ENCODE data around the gene MYO3B.

Gene MYO3B

DNA sequence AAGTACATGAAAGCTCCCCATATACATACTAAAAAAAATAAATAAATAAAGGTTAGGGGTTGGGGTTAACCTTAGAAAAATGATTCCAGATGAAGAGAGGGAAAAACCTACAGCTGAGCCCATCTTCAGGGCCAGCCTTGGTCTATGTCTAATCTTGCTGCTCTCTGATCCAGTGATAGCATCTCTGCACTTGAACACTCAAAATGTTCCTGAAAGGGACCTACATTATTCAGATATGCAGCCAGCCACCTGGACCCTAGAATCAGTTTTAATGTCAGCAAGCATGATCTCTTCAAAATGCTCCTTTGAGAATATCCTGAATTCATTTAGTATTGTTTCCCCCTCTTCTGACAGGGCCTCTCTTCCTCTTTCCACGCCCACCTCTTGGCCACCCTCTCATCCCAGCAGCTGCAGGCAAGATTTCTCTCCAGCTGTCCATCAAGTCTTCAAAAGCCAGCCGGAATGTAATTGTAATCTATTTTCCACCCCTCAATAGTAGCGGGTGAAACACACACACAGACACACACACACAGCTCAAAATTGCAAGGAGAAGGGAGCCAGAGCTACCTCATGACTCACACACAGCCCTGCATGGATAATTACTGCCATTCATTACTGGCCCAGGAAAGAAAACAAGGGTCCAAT, 135.5 kb downstream of the MYO3B start:
- no peak for TF ChIP-seq SIN3A (IDR thresholded peaks at IDR 0.05; ENCODE audit: borderline replicate concordance, insufficient read depth, low read length)
- TF ChIP-seq POLR2AphosphoS5 (IDR thresholded peaks at IDR 0.05; ENCODE audit: low read depth, low read length) = no peak

DNA sequence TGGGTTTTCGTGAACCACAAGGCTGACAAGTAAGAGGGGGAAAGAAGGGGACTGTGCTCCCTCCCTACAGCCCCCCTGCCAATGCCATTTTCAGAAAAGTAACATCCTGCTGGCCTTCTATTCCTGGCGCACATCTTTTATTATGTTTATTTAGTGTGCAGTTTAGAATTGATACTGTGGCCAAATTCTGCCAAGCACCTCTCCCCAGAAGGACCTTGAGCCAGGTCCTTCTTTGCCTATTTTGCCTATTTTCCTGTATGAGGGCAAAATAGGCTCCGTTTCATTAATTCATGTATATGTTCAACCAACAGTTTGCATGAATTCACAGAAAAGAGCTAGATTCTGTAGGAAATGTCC, 136.0 kb downstream of the MYO3B start:
- TF ChIP-seq, protein P1, sequence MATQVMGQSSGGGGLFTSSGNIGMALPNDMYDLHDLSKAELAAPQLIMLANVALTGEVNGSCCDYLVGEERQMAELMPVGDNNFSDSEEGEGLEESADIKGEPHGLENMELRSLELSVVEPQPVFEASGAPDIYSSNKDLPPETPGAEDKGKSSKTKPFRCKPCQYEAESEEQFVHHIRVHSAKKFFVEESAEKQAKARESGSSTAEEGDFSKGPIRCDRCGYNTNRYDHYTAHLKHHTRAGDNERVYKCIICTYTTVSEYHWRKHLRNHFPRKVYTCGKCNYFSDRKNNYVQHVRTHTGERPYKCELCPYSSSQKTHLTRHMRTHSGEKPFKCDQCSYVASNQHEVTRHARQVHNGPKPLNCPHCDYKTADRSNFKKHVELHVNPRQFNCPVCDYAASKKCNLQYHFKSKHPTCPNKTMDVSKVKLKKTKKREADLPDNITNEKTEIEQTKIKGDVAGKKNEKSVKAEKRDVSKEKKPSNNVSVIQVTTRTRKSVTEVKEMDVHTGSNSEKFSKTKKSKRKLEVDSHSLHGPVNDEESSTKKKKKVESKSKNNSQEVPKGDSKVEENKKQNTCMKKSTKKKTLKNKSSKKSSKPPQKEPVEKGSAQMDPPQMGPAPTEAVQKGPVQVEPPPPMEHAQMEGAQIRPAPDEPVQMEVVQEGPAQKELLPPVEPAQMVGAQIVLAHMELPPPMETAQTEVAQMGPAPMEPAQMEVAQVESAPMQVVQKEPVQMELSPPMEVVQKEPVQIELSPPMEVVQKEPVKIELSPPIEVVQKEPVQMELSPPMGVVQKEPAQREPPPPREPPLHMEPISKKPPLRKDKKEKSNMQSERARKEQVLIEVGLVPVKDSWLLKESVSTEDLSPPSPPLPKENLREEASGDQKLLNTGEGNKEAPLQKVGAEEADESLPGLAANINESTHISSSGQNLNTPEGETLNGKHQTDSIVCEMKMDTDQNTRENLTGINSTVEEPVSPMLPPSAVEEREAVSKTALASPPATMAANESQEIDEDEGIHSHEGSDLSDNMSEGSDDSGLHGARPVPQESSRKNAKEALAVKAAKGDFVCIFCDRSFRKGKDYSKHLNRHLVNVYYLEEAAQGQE (IDR thresholded peaks at IDR 0.05; ENCODE audit: insufficient read depth in 1 of 2, low read depth in 2 of 2, low read length in 2 of 2) = no peak
- TF ChIP-seq POLR2AphosphoS5 (IDR thresholded peaks at IDR 0.05; ENCODE audit: low read depth, low read length) = no peak
- no peak for TF ChIP-seq SIN3A (IDR thresholded peaks at IDR 0.05; ENCODE audit: borderline replicate concordance, insufficient read depth, low read length)
- no peak for TF ChIP-seq FOXP2 (optimal IDR thresholded peaks at IDR 0.05; ENCODE audit: borderline replicate concordance, extremely low read depth, extremely low read length, insufficient read depth)

DNA sequence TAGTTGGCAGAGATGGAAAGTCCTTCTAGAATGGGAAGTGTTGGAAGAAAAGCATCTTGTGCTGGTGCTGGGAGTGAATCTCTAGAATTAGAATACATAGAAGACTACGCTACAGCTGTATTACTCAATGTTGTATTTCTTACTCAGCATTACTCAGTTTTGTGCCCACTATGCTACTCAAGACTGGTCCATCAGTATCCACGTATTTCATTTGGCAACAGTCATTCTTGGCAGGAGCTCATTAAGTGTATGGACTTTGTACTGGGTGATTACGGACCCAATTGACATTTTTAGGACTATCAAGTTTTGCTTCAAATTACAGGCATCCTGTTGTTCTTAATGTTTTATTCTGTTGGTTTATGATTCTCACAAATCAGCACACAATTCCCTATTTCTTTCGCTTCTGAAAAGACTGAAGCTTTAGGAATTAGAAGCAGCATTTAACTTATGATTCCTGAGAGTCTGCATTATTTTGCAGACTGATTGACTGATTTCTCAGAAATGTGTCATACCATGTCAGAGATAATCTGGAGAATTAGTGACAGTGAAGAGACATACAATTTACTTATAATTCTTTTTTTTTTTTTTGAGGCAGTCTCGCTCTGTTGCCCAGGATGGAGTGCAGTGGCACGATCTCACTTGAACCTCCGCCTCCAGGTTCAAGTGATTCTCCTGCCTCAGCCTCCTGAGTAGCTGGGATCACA, 136.9 kb downstream of the MYO3B start:
- no peak for TF ChIP-seq POLR2AphosphoS5 (IDR thresholded peaks at IDR 0.05; ENCODE audit: low read depth, low read length)
- TF ChIP-seq, protein P1 (IDR thresholded peaks at IDR 0.05; ENCODE audit: insufficient read depth in 1 of 2, low read depth in 2 of 2, low read length in 2 of 2) = no peak
- TF ChIP-seq FOXP2 (optimal IDR thresholded peaks at IDR 0.05; ENCODE audit: borderline replicate concordance, extremely low read depth, extremely low read length, insufficient read depth) = no peak
- TF ChIP-seq SIN3A (IDR thresholded peaks at IDR 0.05; ENCODE audit: borderline replicate concordance, insufficient read depth, low read length) = no peak
- no peak for TF ChIP-seq TAF1 (IDR thresholded peaks at IDR 0.05; ENCODE audit: borderline replicate concordance, insufficient read depth, low read length)

DNA sequence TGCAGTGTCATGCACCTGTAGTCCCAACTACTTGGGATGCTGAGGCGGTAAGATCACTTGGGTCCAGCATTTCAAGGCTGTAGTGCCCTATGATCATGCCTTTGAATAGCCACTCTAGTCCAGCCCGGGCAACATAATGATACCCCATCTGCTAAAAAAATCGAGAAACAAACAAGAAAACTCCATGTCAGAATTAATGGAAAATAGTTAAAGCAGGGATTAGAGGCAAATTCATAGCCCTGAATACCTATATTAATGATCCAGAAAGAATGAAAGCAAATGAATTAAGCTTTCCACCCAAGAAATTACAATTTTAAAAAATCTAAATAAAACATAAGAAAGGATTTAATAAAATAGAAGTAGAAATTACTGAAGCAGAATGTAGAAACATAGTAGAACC, 143.0 kb downstream of the MYO3B start:
- TF ChIP-seq TAF1 (IDR thresholded peaks at IDR 0.05; ENCODE audit: borderline replicate concordance, insufficient read depth, low read length) = no peak
- no peak for TF ChIP-seq FOXP2 (optimal IDR thresholded peaks at IDR 0.05; ENCODE audit: borderline replicate concordance, extremely low read depth, extremely low read length, insufficient read depth)
- no peak for TF ChIP-seq POLR2AphosphoS5 (IDR thresholded peaks at IDR 0.05; ENCODE audit: low read depth, low read length)
- no peak for TF ChIP-seq SIN3A (IDR thresholded peaks at IDR 0.05; ENCODE audit: borderline replicate concordance, insufficient read depth, low read length)
- TF ChIP-seq, protein P1 (IDR thresholded peaks at IDR 0.05; ENCODE audit: insufficient read depth in 1 of 2, low read depth in 2 of 2, low read length in 2 of 2) = no peak

DNA sequence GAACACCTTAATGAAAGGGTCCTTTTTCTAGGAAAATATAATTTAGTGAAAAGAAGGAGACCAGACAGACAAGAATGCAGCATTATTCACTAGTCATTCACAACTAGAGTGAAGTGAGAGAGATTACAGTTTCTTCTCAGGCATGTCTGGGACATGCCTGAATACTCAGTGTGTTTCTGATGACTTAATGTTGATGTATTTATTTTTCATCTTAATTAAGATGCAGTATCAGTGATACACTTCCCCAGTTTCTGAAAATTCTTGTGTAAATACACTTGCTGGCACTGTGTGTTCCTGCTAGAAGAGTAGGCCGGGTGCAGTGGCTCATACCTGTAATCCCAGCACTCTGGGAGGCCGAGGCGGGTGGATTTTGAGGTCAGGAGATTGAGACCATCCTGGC, 143.6 kb downstream of the MYO3B start:
- no peak for TF ChIP-seq FOXP2 (optimal IDR thresholded peaks at IDR 0.05; ENCODE audit: borderline replicate concordance, extremely low read depth, extremely low read length, insufficient read depth)
- TF ChIP-seq, protein P1 (IDR thresholded peaks at IDR 0.05; ENCODE audit: insufficient read depth in 1 of 2, low read depth in 2 of 2, low read length in 2 of 2) = no peak
